ENCODE results near the gene UBE2QL1. TPM values are rescaled to one million over a fixed set of nuclear protein-coding genes. Genes with fewer than 3 reads are reported as not detected.

The UBE2QL1 gene
- total RNA-seq, 1 experiment from 2014 or later: not detected

- TF ChIP-seq ZBTB33 (IDR thresholded peaks at IDR 0.05; ENCODE audit: extremely low read depth, insufficient replicate concordance, low read length): no peak
- TF ChIP-seq POLR2A (IDR thresholded peaks at IDR 0.05; ENCODE audit: borderline replicate concordance, extremely low read depth, insufficient read depth, insufficient read length): no peak
- no peak for TF ChIP-seq SIN3A (IDR thresholded peaks at IDR 0.05; ENCODE audit: low read depth)
- no peak for TF ChIP-seq POLR2AphosphoS5 (IDR thresholded peaks at IDR 0.05; ENCODE audit: low read depth, low read length)
Measured at GRCh38 chr5:6446042-6446441, 2.6 kb upstream of the UBE2QL1 start (continued).

GRCh38 chr5:6446626-6447309 lies 1.9 kb upstream of the UBE2QL1 start:
- intact Hi-C loops (cut with micrococcal nuclease): no loop called here
- Histone ChIP-seq H3K9ac (ENCODE audit: low read length) (no peak overlapping the region), H3K36me3 (ENCODE audit: control insufficient read depth in 1 of 2, insufficient read depth in 2 of 2, low read length in 2 of 2) (no peaks in the 10 kb centered on the region), H3K4me2 (ENCODE audit: low read length) (no peak overlapping the region), H3K4me1 (ENCODE audit: control insufficient read depth in 1 of 2, insufficient read depth in 2 of 2, low read length in 2 of 2) (no peaks in the 10 kb centered on the region), H3K27me3 (ENCODE audit: insufficient read depth, low read length) (peaks cover 15% of the 10 kb centered on the region), H2AFZ (ENCODE audit: low read depth, low read length, poor library complexity, severe bottlenecking) (no peak overlapping the region), H3K4me3 (replicated peaks in 1 of 2; ENCODE audit: low read depth in 1 of 2, low read length in 2 of 2) (no peak overlapping the region), H3K9me3 (ENCODE audit: control insufficient read depth in 1 of 2, insufficient read depth in 1 of 2, low read depth in 1 of 2, low read length in 2 of 2) (peaks cover 0 to 11% of the 10 kb centered on the region in 2 experiments; a peak in 1 of 4 replicates), H3K9me2 (ENCODE audit: insufficient read depth) (no peaks in the 10 kb centered on the region), H3K27ac (ENCODE audit: low read depth, low read length) (no peak overlapping the region), H3K79me2 (ENCODE audit: insufficient read depth, low read length) (no peaks in the 10 kb centered on the region), H4K20me1 (ENCODE audit: insufficient read depth) (no peaks in the 10 kb centered on the region)
- BruUV-seq (replicated peaks): no TSS peak
- ChIA-PET POLR2A (no interaction called here), CTCF (interaction anchor here (0.6 kb wide), 1 partner anchor 21 kb away, joined by 5 read pairs; no protein-coding TSS in a partner anchor), RAD21 (ENCODE audit: low non-redundant PET in 1 of 2, low total read pairs in 2 of 2, uncharacterized antibody in 2 of 2, unreplicated experiment in 2 of 2) (no interaction called here)
- ATAC-seq: no peak
- TF ChIP-seq EZH2 (IDR thresholded peaks at IDR 0.05): no peak
- no peak for DNase-seq (ENCODE audit: low read depth, low spot score)

All from HCT116 (cell line).